ENCODE measurements around the gene CDK5. TPM values are rescaled to one million over a fixed set of nuclear protein-coding genes. Genes with fewer than 3 reads are reported as not detected.
A peak's percentile ranks its signal among the peaks of the same experiment; 100 is the strongest.

CDK5 gene
- total and polyA plus RNA-seq, 2 of the 13 experiments (the other 11 are each of a cell fraction or from before 2014, with no cell fraction given) = 16.4 to 21.3 TPM

- TF ChIP-seq ZNF691 (CRISPR knock-in tag; IDR thresholded peaks at IDR 0.05; ENCODE audit: borderline replicate concordance, low read depth) = no peak
- no peak for TF ChIP-seq ZHX1 (CRISPR knock-in tag; IDR thresholded peaks at IDR 0.05; ENCODE audit: low read depth)
- no peak for TF ChIP-seq SRSF4 (IDR thresholded peaks at IDR 0.05; ENCODE audit: low read depth, low read length, poor library complexity, severe bottlenecking)
- TF ChIP-seq RXRB (CRISPR knock-in tag; IDR thresholded peaks at IDR 0.05; ENCODE audit: borderline replicate concordance) = no peak; the same call in 1 of the 2 replicates
- no peak for TF ChIP-seq ZNF720 (CRISPR knock-in tag; IDR thresholded peaks at IDR 0.05)
- peak; percentile 97 for TF ChIP-seq HCFC1 (IDR thresholded peaks at IDR 0.05; ENCODE audit: low read depth, low read length)
- no peak for TF ChIP-seq MEIS2 (CRISPR knock-in tag; IDR thresholded peaks at IDR 0.05)
- no peak for TF ChIP-seq BRD4 (CRISPR knock-in tag; IDR thresholded peaks at IDR 0.05)
- TF ChIP-seq ZNF615 (CRISPR knock-in tag; IDR thresholded peaks at IDR 0.05; ENCODE audit: borderline replicate concordance) = no peak
- peak; percentile 52; the same call in 1 of the 2 replicates for TF ChIP-seq NCOA2 (CRISPR knock-in tag; IDR thresholded peaks at IDR 0.05)
- TF ChIP-seq MED13 (CRISPR knock-in tag; IDR thresholded peaks at IDR 0.05) = no peak; the same call in none of the 2 replicates
- no peak for TF ChIP-seq ZNF597 (CRISPR knock-in tag; IDR thresholded peaks at IDR 0.05)
- peak; percentile 62; the same call in 1 of the 2 replicates for TF ChIP-seq MAZ (IDR thresholded peaks at IDR 0.05; ENCODE audit: borderline replicate concordance, low read depth, low read length)
- peak; percentile 77 for TF ChIP-seq MAZ (CRISPR knock-in tag; IDR thresholded peaks at IDR 0.05; ENCODE audit: low read depth)
- TF ChIP-seq MIXL1 (CRISPR knock-in tag; IDR thresholded peaks at IDR 0.05) = peak; percentile 20; the same call in 1 of the 2 replicates
- TF ChIP-seq PAWR (CRISPR knock-in tag; IDR thresholded peaks at IDR 0.05; ENCODE audit: borderline replicate concordance) = no peak
- peak; percentile 77; the same call in 1 of the 2 replicates for TF ChIP-seq KLF12 (CRISPR knock-in tag; IDR thresholded peaks at IDR 0.05; ENCODE audit: borderline replicate concordance)
- TF ChIP-seq IRF9 (CRISPR knock-in tag; IDR thresholded peaks at IDR 0.05; ENCODE audit: borderline replicate concordance) = no peak
- no peak for TF ChIP-seq TAF15 (IDR thresholded peaks at IDR 0.05; ENCODE audit: low read depth, low read length, poor library complexity, severe bottlenecking)
These were observed 488 bp upstream of the CDK5 start (continued) for GRCh38 chr7:151057989-151058780.

All from HepG2 (cell line).